IMR-90 (cell line): ENCODE measurements around the gene ESRRB. TPM values are rescaled to one million over a fixed set of nuclear protein-coding genes. Genes with fewer than 3 reads are reported as not detected.

Experiments
- ATAC-seq: fragments of 200-7000 bp; cut with Tn5 transposase; 2 replicates; pipeline ENCODE4 v1.9.1; 2020; ENCODE audit warnings: low read depth, mild to moderate bottlenecking, moderate library complexity
- BruUV-seq: library from RNA; stranded (reverse); fragments of 400-500 nt; replicated peaks from 2 replicates; lab custom pipeline; 2021; lab: Mats Ljungman, UMichigan
- CTCF ChIA-PET: fragments of 300-600 bp; formaldehyde crosslinking; extraction: SDS; loops from one replicate; lab custom pipeline; 2021; ENCODE audit warnings: antibody characterized with exemption; lab: Yijun Ruan, JAX
- POLR2A ChIA-PET: fragments of 300-600 bp; sonication (Branson Sonifier 250); formaldehyde crosslinking; loops from one replicate; lab custom pipeline; 2022; ENCODE audit warnings: antibody characterized with exemption; ENCODE audit not compliant: unreplicated experiment; lab: Charles Lee
- DNase-seq: peaks from one replicate; pipeline ENCODE4 v3.0.0; 2013
- H2AFZ ChIP-seq: replicated peaks from 2 replicates; pipeline ENCODE3; 2013; ENCODE audit warnings: low read length, mild to moderate bottlenecking; ENCODE audit not compliant: poor library complexity
- H2AK5ac ChIP-seq: 2 replicates; pipeline ENCODE4 v1.6.1; 2013; ENCODE audit warnings: low read depth, low read length, inconsistent platforms
- H2AK9ac ChIP-seq: replicated peaks from 2 replicates; pipeline ENCODE3; 2013; ENCODE audit warnings: mild to moderate bottlenecking, low read depth, low read length, moderate library complexity; ENCODE audit not compliant: poor library complexity
- H2BK120ac ChIP-seq: 2 replicates; pipeline ENCODE4 v1.6.1; 2013; ENCODE audit warnings: low read depth, low read length, inconsistent platforms
- H2BK15ac ChIP-seq: 3 replicates; pipeline ENCODE4 v1.6.1; 2013; ENCODE audit warnings: low read depth, low read length, inconsistent platforms
- H2BK20ac ChIP-seq: 2 replicates; pipeline ENCODE4 v1.6.1; 2013; ENCODE audit warnings: low read depth, mild to moderate bottlenecking, inconsistent platforms, low read length, moderate library complexity
- H2BK5ac ChIP-seq: 2 replicates; pipeline ENCODE4 v1.6.1; 2013; ENCODE audit warnings: mild to moderate bottlenecking, low read depth, low read length, inconsistent platforms; ENCODE audit not compliant: poor library complexity, severe bottlenecking
- H3K14ac ChIP-seq: replicated peaks from 2 replicates; pipeline ENCODE4 v1.6.1; 2013; ENCODE audit warnings: low read depth, low read length, inconsistent platforms
- H3K18ac ChIP-seq: 2 replicates; pipeline ENCODE4 v1.6.1; 2013; ENCODE audit warnings: low read depth, low read length, control low read depth
- H3K23ac ChIP-seq: 2 replicates; pipeline ENCODE4 v1.6.1; 2013; ENCODE audit warnings: low read depth, low read length, inconsistent platforms
- H3K27ac ChIP-seq: 2 replicates; pipeline ENCODE4 v1.5.1; 2013; ENCODE audit warnings: mild to moderate bottlenecking, control low read depth, low read length; ENCODE audit not compliant: insufficient read depth
- H3K27me3 ChIP-seq: 2 replicates; pipeline ENCODE4 v1.6.1; 2013; ENCODE audit warnings: low read length; ENCODE audit not compliant: control insufficient read depth, insufficient read depth
- H3K36me3 ChIP-seq: 2 replicates; pipeline ENCODE4 v1.6.1; 2013; ENCODE audit warnings: low read length, mixed read lengths; ENCODE audit not compliant: control insufficient read depth, insufficient read depth
- H3K4ac ChIP-seq: 2 replicates; pipeline ENCODE4 v1.6.1; 2013; ENCODE audit warnings: low read depth, low read length, inconsistent platforms
- H3K4me1 ChIP-seq: 2 replicates; pipeline ENCODE4 v1.6.1; 2013; ENCODE audit warnings: low read length, mixed read lengths; ENCODE audit not compliant: control insufficient read depth, insufficient read depth
- H3K4me2 ChIP-seq: 2 replicates; pipeline ENCODE4 v1.6.1; 2013; ENCODE audit warnings: low read depth, mild to moderate bottlenecking, control low read depth, low read length, moderate library complexity
- H3K4me3 ChIP-seq: 2 replicates; pipeline ENCODE4 v1.5.1; 2013; ENCODE audit warnings: low read depth, mild to moderate bottlenecking, control low read depth, low read length, moderate library complexity; ENCODE audit not compliant: insufficient read depth
- H3K56ac ChIP-seq: 2 replicates; pipeline ENCODE4 v1.6.1; 2013; ENCODE audit warnings: low read length, inconsistent platforms; ENCODE audit not compliant: insufficient read depth; ENCODE audit errors: extremely low read depth
- H3K79me1 ChIP-seq, 2 experiments: 2 replicates each; pipeline ENCODE4 v1.6.1; 2013; ENCODE audit warnings: low read length in 2 of 2, inconsistent platforms in 1 of 2, low read depth in 1 of 2
- H3K9ac ChIP-seq: 2 replicates; pipeline ENCODE4 v1.6.1; 2013; ENCODE audit warnings: low read depth, low read length, control low read depth
- H3K9me1 ChIP-seq: 2 replicates; pipeline ENCODE4 v1.6.1; 2013; ENCODE audit warnings: low read length, inconsistent platforms; ENCODE audit not compliant: insufficient read depth
- H3K9me3 ChIP-seq: 2 replicates; pipeline ENCODE4 v1.6.1; 2013; ENCODE audit warnings: low read length; ENCODE audit not compliant: control insufficient read depth, insufficient read depth
- H4K20me1 ChIP-seq: 2 replicates; pipeline ENCODE4 v1.6.1; 2013; ENCODE audit warnings: low read length, inconsistent platforms; ENCODE audit not compliant: insufficient read depth
- H4K5ac ChIP-seq: 2 replicates; pipeline ENCODE4 v1.6.1; 2013; ENCODE audit warnings: mild to moderate bottlenecking, low read depth, low read length, control low read depth
- H4K8ac ChIP-seq, 2 experiments: 2 replicates each; pipeline ENCODE4 v1.6.1; 2013; ENCODE audit warnings: low read depth in 2 of 2, low read length in 2 of 2, control low read depth in 1 of 2, inconsistent platforms in 1 of 2
- H4K91ac ChIP-seq: 2 replicates; pipeline ENCODE4 v1.6.1; 2013; ENCODE audit warnings: low read depth, low read length, inconsistent platforms; ENCODE audit not compliant: insufficient read depth
- CEBPB ChIP-seq: IDR thresholded peaks from 2 replicates; pipeline ENCODE4 v1.6.1; 2012; ENCODE audit warnings: low read depth, low read length, improper control_type of control experiment
- FOS ChIP-seq: fragments of 150-350 bp; IDR thresholded peaks from 2 replicates; pipeline ENCODE4 v1.6.1; 2016; ENCODE audit warnings: low read depth, low read length
- MAZ ChIP-seq: IDR thresholded peaks from 2 replicates; pipeline ENCODE4 v1.6.1; 2012; ENCODE audit warnings: low read depth, mild to moderate bottlenecking, low read length, improper control_type of control experiment, moderate library complexity, borderline replicate concordance
- NFE2L2 ChIP-seq: fragments of 150-350 bp; IDR thresholded peaks from 2 replicates; pipeline ENCODE4 v1.6.1; 2016; ENCODE audit warnings: low read depth, mild to moderate bottlenecking, low read length
- RAD21 ChIP-seq: IDR thresholded peaks from 2 replicates; pipeline ENCODE4 v1.6.1; 2012; ENCODE audit warnings: low read length, improper control_type of control experiment
- RFX5 ChIP-seq: IDR thresholded peaks from 2 replicates; pipeline ENCODE4 v1.8.0; 2012; ENCODE audit warnings: low read depth, mild to moderate bottlenecking, low read length, moderate library complexity
- WGBS, 2 experiments: methylation state at CpG; one replicate each; pipeline versions ENCODE4 v1.1.5 to v1.1.7; 2013; ENCODE audit warnings: missing lambda C conversion rate in 2 of 2; ENCODE audit not compliant: insufficient read length in 1 of 2; ENCODE audit errors: extremely low coverage in 2 of 2; 5-methylcytosine and 5-hydroxymethylcytosine counted together
- dilution Hi-C: fragments of 300-500 bp; cut with HindIII; formaldehyde crosslinking; loops from one replicate; pipeline ENCODE4 v1.14.3; 2018; ENCODE audit warnings: low sequenced_read_pairs; ENCODE audit not compliant: unreplicated experiment
- in situ Hi-C: fragments of 300-500 bp; cut with MboI; formaldehyde crosslinking; loops from 3 replicates; pipeline ENCODE4 v1.14.3; 2019; ENCODE audit warnings: low sequenced_read_pairs, inconsistent platforms, mixed read lengths
- intact Hi-C: fragments of 100-400 bp; cut with micrococcal nuclease; formaldehyde crosslinking; loops from 2 replicates; pipeline ENCODE4 v1.10.0; 2022
- polyA plus RNA-seq, 3 experiments: library from polyadenylated mRNA; depleted of rRNA; stranded (reverse); fragments of >200 nt; gene quantifications; 2 replicates each; pipeline ENCODE4 v1.2.3, GENCODE V29; 2012; ENCODE audit warnings: low replicate concordance in 1 of 3
- total RNA-seq: library from RNA; depleted of rRNA; stranded (reverse); fragments of >200 nt; gene quantifications from 2 replicates; pipeline ENCODE4 v1.2.3, GENCODE V29; 2012

ESRRB gene
- total and polyA plus RNA-seq, 2 of the 4 experiments (the other 2 are of a cell fraction): not detected

DNA sequence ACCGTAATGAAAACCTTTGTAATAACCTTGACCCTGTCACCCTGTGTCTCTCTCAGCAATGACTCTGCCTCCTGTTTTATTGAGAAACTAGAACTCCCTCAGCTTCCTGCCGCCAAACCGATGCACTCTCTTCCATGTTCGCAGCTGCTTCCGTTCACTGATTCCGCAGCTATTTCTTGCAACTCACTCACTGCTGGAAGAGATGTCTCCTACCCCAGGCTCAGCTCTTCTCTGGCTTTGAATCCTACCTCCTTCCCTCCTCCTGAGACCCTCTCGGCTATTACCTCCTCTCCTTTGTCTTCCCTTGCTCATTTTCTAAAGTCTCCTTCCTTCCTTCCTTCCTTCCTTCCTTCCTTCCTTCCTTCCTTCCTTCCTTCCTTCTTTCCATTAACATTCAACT is 71.0 kb downstream of the ESRRB start:
- H4K5ac ChIP-seq: no peak overlapping the region
- no peaks in the 10 kb centered on the region for H3K9me1 ChIP-seq
- H4K8ac ChIP-seq: no peak overlapping the region
- ChIA-PET CTCF (interaction anchor here (0.7 kb wide), 1 partner anchor 12 kb away, joined by 3 read pairs; no protein-coding TSS in a partner anchor), POLR2A (no interaction called here)
- H2BK20ac ChIP-seq: no peak overlapping the region
- TF ChIP-seq MAZ (no peak), RFX5 (no peak), NFE2L2 (no peak), RAD21 (no peak), FOS (no peak), CEBPB (no peak)
- no peak overlapping the region for H4K91ac ChIP-seq
- H3K9me3 ChIP-seq: no peaks in the 10 kb centered on the region
- in situ Hi-C loops: no loop called here
- H3K36me3 ChIP-seq: no peaks in the 10 kb centered on the region
- intact Hi-C loops: no loop called here
- no peaks in the 10 kb centered on the region for H3K79me1 ChIP-seq
- WGBS, 2 experiments: 75% methylated on average over 6 of the region's 7 CpGs; no CpG with 5 or more reads in 1 of the 2 experiments
- no TSS peak for BruUV-seq
- no peak for DNase-seq
- H3K4me2 ChIP-seq: no peak overlapping the region
- H2AFZ ChIP-seq: no peak overlapping the region
- H3K9ac ChIP-seq: no peak overlapping the region
- H3K27ac ChIP-seq: no peak overlapping the region
- H3K4me1 ChIP-seq: no peaks in the 10 kb centered on the region
- peaks cover 4% of the 10 kb centered on the region for H3K27me3 ChIP-seq
- H4K20me1 ChIP-seq: no peaks in the 10 kb centered on the region
- H2BK120ac ChIP-seq: no peak overlapping the region
- no peak overlapping the region for H3K56ac ChIP-seq
- dilution Hi-C loops: no loop called here
- no peak overlapping the region for H3K18ac ChIP-seq
- ATAC-seq: no peak
- H2AK9ac ChIP-seq: no peak overlapping the region
- H3K23ac ChIP-seq: no peak overlapping the region
- H2AK5ac ChIP-seq: no peak overlapping the region
- H3K14ac ChIP-seq: no peak overlapping the region
- no peak overlapping the region for H2BK5ac ChIP-seq
- H2BK15ac ChIP-seq: no peak overlapping the region
- no peak overlapping the region for H3K4me3 ChIP-seq
- H3K4ac ChIP-seq: no peak overlapping the region
